Measurements from ENCODE around the gene CIRBP.

The CIRBP gene

GRCh38 chr19:1259206-1259875, 9.8 kb upstream of the CIRBP start:
- H3K27me3 Mint-ChIP-seq, result no peaks in the 10 kb centered on the region
- peak; percentile 36 for ATAC-seq (replicated peaks)
- DNase-seq, result peak; percentile 69 to 75 (median 70)
- peaks cover 40 to 47% of the 10 kb centered on the region in 2 donors for H3K4me1 Mint-ChIP-seq (ENCODE audit: low read depth in 2 of 2)
- peak overlapping the region; percentile 89 to 94 for H3K4me3 Mint-ChIP-seq
- no peaks in the 10 kb centered on the region for H3K9me3 Mint-ChIP-seq
- peak overlapping the region; percentile 98 to 99 for H3K27ac Mint-ChIP-seq
- H3K36me3 Mint-ChIP-seq (ENCODE audit: insufficient read depth), result peaks cover 78% of the 10 kb centered on the region

- Mint-ChIP-seq H3K9me3 (no peaks in the 10 kb centered on the region), H3K36me3 (ENCODE audit: insufficient read depth) (peaks cover 70% of the 10 kb centered on the region), H3K4me1 (ENCODE audit: low read depth in 2 of 2) (peaks cover 38 to 47% of the 10 kb centered on the region in 2 donors), H3K27me3 (no peaks in the 10 kb centered on the region), H3K27ac (peak overlapping the region; percentile 98 to 99), H3K4me3 (peak overlapping the region; percentile 89 to 94)
- peak; percentile 20 for ATAC-seq (replicated peaks)
- peak; percentile 43 to 55 (median 49) for DNase-seq
These were observed 9.0 kb upstream of the CIRBP start for GRCh38 chr19:1259876-1260748.

- DNase-seq (peak; percentile 94 to 97 (median 96)), ATAC-seq (replicated peaks) (peak; percentile 75)
- H3K4me1 Mint-ChIP-seq (ENCODE audit: low read depth in 2 of 2), result peaks cover 44 to 52% of the 10 kb centered on the region in 2 donors
- no peaks in the 10 kb centered on the region for H3K27me3 Mint-ChIP-seq
- peak overlapping the region; percentile 89 to 94 for H3K4me3 Mint-ChIP-seq
- peak overlapping the region; percentile 98 to 99 for H3K27ac Mint-ChIP-seq
- no peaks in the 10 kb centered on the region for H3K9me3 Mint-ChIP-seq
- H3K36me3 Mint-ChIP-seq (ENCODE audit: insufficient read depth), result peaks cover 62% of the 10 kb centered on the region
These were observed 8.2 kb upstream of the CIRBP start for GRCh38 chr19:1260749-1261537.

- peak; percentile 3 for ATAC-seq (replicated peaks)
- peaks cover 45 to 53% of the 10 kb centered on the region in 2 donors for H3K4me1 Mint-ChIP-seq (ENCODE audit: low read depth in 2 of 2)
- peak overlapping the region; percentile 89 to 94 for H3K4me3 Mint-ChIP-seq
- no peaks in the 10 kb centered on the region for H3K9me3 Mint-ChIP-seq
- no peak for DNase-seq
- peak overlapping the region; percentile 98 to 99 for H3K27ac Mint-ChIP-seq
- peaks cover 59% of the 10 kb centered on the region for H3K36me3 Mint-ChIP-seq (ENCODE audit: insufficient read depth)
- H3K27me3 Mint-ChIP-seq, result no peaks in the 10 kb centered on the region
These were observed 7.7 kb upstream of the CIRBP start for GRCh38 chr19:1261538-1261797.

GRCh38 chr19:1261798-1262622, 7.1 kb upstream of the CIRBP start:
- ATAC-seq (replicated peaks) (peak; percentile 1), DNase-seq (peak; percentile 43 to 52 (median 49))
- H3K36me3 Mint-ChIP-seq (ENCODE audit: insufficient read depth), result peaks cover 57% of the 10 kb centered on the region
- H3K27me3 Mint-ChIP-seq, result no peaks in the 10 kb centered on the region
- no peaks in the 10 kb centered on the region for H3K9me3 Mint-ChIP-seq
- H3K27ac Mint-ChIP-seq, result peak overlapping the region; percentile 98 to 99
- H3K4me3 Mint-ChIP-seq, result peak overlapping the region; percentile 89 to 94
- peaks cover 46 to 53% of the 10 kb centered on the region in 2 donors for H3K4me1 Mint-ChIP-seq (ENCODE audit: low read depth in 2 of 2)

GRCh38 chr19:1262623-1263123, 6.5 kb upstream of the CIRBP start:
- Mint-ChIP-seq H3K4me1 (ENCODE audit: low read depth in 2 of 2) (peaks cover 46 to 55% of the 10 kb centered on the region in 2 donors), H3K27ac (peak overlapping the region; percentile 67 to 72), H3K27me3 (no peaks in the 10 kb centered on the region), H3K9me3 (no peaks in the 10 kb centered on the region), H3K4me3 (peak overlapping the region; percentile 68 to 73), H3K36me3 (ENCODE audit: insufficient read depth) (peaks cover 56% of the 10 kb centered on the region)
- DNase-seq (no peak), ATAC-seq (replicated peaks) (no peak)

- Mint-ChIP-seq H3K36me3 (ENCODE audit: insufficient read depth) (peaks cover 56% of the 10 kb centered on the region), H3K4me1 (ENCODE audit: low read depth in 2 of 2) (peaks cover 47 to 53% of the 10 kb centered on the region in 2 donors), H3K4me3 (peak overlapping the region; percentile 68 to 73), H3K27ac (peak overlapping the region; percentile 67 to 72), H3K9me3 (no peaks in the 10 kb centered on the region), H3K27me3 (no peaks in the 10 kb centered on the region)
- ATAC-seq (replicated peaks), result no peak
- DNase-seq, result no peak
These were observed 5.9 kb upstream of the CIRBP start for GRCh38 chr19:1263188-1263587.

GRCh38 chr19:1264801-1265614, 4.1 kb upstream of the CIRBP start:
- ATAC-seq (replicated peaks) (no peak), DNase-seq (no peak)
- no peaks in the 10 kb centered on the region for H3K27me3 Mint-ChIP-seq
- peak overlapping the region in 1 of 2 donors; percentile 68 for H3K27ac Mint-ChIP-seq
- peak overlapping the region; percentile 68 to 77 for H3K4me3 Mint-ChIP-seq
- peaks cover 49 to 50% of the 10 kb centered on the region in 2 donors for H3K4me1 Mint-ChIP-seq (ENCODE audit: low read depth in 2 of 2)
- no peaks in the 10 kb centered on the region for H3K9me3 Mint-ChIP-seq
- H3K36me3 Mint-ChIP-seq (ENCODE audit: insufficient read depth), result peaks cover 56% of the 10 kb centered on the region

GRCh38 chr19:1265615-1266128, 3.5 kb upstream of the CIRBP start:
- Mint-ChIP-seq H3K36me3 (ENCODE audit: insufficient read depth) (peaks cover 56% of the 10 kb centered on the region), H3K9me3 (no peaks in the 10 kb centered on the region), H3K4me3 (peak overlapping the region; percentile 77 to 82), H3K27me3 (no peaks in the 10 kb centered on the region), H3K4me1 (ENCODE audit: low read depth in 2 of 2) (peaks cover 54 to 56% of the 10 kb centered on the region in 2 donors), H3K27ac (peak overlapping the region in 1 of 2 donors; percentile 68)
- peak; percentile 1 for ATAC-seq (replicated peaks)
- peak; percentile 41 to 46 (median 45) for DNase-seq

- H3K36me3 Mint-ChIP-seq (ENCODE audit: insufficient read depth), result peaks cover 56% of the 10 kb centered on the region
- no peaks in the 10 kb centered on the region for H3K27me3 Mint-ChIP-seq
- peak; percentile 46 for ATAC-seq (replicated peaks)
- peak overlapping the region; percentile 77 to 82 for H3K4me3 Mint-ChIP-seq
- peaks cover 54 to 60% of the 10 kb centered on the region in 2 donors for H3K4me1 Mint-ChIP-seq (ENCODE audit: low read depth in 2 of 2)
- DNase-seq, result peak; percentile 86 to 91 (median 88)
- no peaks in the 10 kb centered on the region for H3K9me3 Mint-ChIP-seq
- peak overlapping the region in 1 of 2 donors; percentile 57 for H3K27ac Mint-ChIP-seq
These were observed 2.8 kb upstream of the CIRBP start for GRCh38 chr19:1266129-1266915.

GRCh38 chr19:1266916-1267476, 2.1 kb upstream of the CIRBP start:
- no peaks in the 10 kb centered on the region for H3K27me3 Mint-ChIP-seq
- peaks cover 54 to 60% of the 10 kb centered on the region in 2 donors for H3K4me1 Mint-ChIP-seq (ENCODE audit: low read depth in 2 of 2)
- peaks cover 56% of the 10 kb centered on the region for H3K36me3 Mint-ChIP-seq (ENCODE audit: insufficient read depth)
- H3K27ac Mint-ChIP-seq, result peak overlapping the region; percentile 94 to 97
- no peaks in the 10 kb centered on the region for H3K9me3 Mint-ChIP-seq
- H3K4me3 Mint-ChIP-seq, result peak overlapping the region; percentile 82 to 86
- ATAC-seq (replicated peaks), result peak; percentile 16
- peak; percentile 65 to 78 (median 75) for DNase-seq
